PFSK-1 (cell line): ENCODE data around the gene PRR11.

Source experiments
- POLR2AphosphoS5 ChIP-seq: IDR thresholded peaks from 2 replicates; pipeline ENCODE4 v1.6.1; 2012; ENCODE audit warnings: low read depth, mild to moderate bottlenecking, control low read depth, low read length, moderate library complexity
- TAF1 ChIP-seq: IDR thresholded peaks from 2 replicates; pipeline ENCODE4 v1.6.1; 2012; ENCODE audit warnings: low read length, control low read depth, borderline replicate concordance; ENCODE audit not compliant: insufficient read depth
- TF ChIP-seq, protein P1 (sequence below), 2 experiments: IDR thresholded peaks; 2 replicates each; pipeline versions ENCODE4 v1.6.1 to v1.8.0; 2011 to 2012; ENCODE audit warnings: low read depth in 2 of 2, low read length in 2 of 2, control low read depth in 1 of 2, inconsistent platforms in 1 of 2, mild to moderate bottlenecking in 1 of 2, moderate library complexity in 1 of 2; ENCODE audit not compliant: insufficient read depth in 1 of 2

GRCh38 chr17:59107306-59107670 lies 48.3 kb upstream of the PRR11 start:
- TF ChIP-seq POLR2AphosphoS5 (no peak), TAF1 (no peak)
- TF ChIP-seq, protein P1, sequence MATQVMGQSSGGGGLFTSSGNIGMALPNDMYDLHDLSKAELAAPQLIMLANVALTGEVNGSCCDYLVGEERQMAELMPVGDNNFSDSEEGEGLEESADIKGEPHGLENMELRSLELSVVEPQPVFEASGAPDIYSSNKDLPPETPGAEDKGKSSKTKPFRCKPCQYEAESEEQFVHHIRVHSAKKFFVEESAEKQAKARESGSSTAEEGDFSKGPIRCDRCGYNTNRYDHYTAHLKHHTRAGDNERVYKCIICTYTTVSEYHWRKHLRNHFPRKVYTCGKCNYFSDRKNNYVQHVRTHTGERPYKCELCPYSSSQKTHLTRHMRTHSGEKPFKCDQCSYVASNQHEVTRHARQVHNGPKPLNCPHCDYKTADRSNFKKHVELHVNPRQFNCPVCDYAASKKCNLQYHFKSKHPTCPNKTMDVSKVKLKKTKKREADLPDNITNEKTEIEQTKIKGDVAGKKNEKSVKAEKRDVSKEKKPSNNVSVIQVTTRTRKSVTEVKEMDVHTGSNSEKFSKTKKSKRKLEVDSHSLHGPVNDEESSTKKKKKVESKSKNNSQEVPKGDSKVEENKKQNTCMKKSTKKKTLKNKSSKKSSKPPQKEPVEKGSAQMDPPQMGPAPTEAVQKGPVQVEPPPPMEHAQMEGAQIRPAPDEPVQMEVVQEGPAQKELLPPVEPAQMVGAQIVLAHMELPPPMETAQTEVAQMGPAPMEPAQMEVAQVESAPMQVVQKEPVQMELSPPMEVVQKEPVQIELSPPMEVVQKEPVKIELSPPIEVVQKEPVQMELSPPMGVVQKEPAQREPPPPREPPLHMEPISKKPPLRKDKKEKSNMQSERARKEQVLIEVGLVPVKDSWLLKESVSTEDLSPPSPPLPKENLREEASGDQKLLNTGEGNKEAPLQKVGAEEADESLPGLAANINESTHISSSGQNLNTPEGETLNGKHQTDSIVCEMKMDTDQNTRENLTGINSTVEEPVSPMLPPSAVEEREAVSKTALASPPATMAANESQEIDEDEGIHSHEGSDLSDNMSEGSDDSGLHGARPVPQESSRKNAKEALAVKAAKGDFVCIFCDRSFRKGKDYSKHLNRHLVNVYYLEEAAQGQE (IDR thresholded peaks at IDR 0.05; ENCODE audit: insufficient read depth in 1 of 2, low read depth in 2 of 2, low read length in 2 of 2) = no peak
